ENCODE results near the gene KCNB1.

KCNB1 gene

GRCh38 chr20:49435639-49436038, 46.8 kb downstream of the KCNB1 start:
- no peak overlapping the region for H3K27ac ChIP-seq
- TF ChIP-seq CTCF (conservative IDR thresholded peaks at IDR 0.05) = peak; percentile 20; the same call in 1 of the 2 replicates

- H3K27ac ChIP-seq = peak overlapping the region; percentile 18; the same call in 1 of the 2 replicates
- no peak for TF ChIP-seq CTCF (conservative IDR thresholded peaks at IDR 0.05)
These were observed 49.1 kb downstream of the KCNB1 start for GRCh38 chr20:49433333-49433732.

- H3K27ac ChIP-seq = 0 out of 2 replicates have a peak overlapping the region, but pooled peaks have one; percentile 18
- TF ChIP-seq CTCF (conservative IDR thresholded peaks at IDR 0.05) = no peak
These were observed 49.9 kb downstream of the KCNB1 start for GRCh38 chr20:49432550-49432949.

- H3K27ac ChIP-seq = no peak overlapping the region
- no peak for TF ChIP-seq CTCF (conservative IDR thresholded peaks at IDR 0.05)
These were observed 51.1 kb downstream of the KCNB1 start for GRCh38 chr20:49431329-49431728.

GRCh38 chr20:49430320-49430719, 52.1 kb downstream of the KCNB1 start:
- no peak overlapping the region for H3K27ac ChIP-seq
- no peak for TF ChIP-seq CTCF (conservative IDR thresholded peaks at IDR 0.05)

- TF ChIP-seq CTCF (conservative IDR thresholded peaks at IDR 0.05) = no peak
- H3K27ac ChIP-seq = no peak overlapping the region
These were observed 54.5 kb downstream of the KCNB1 start for GRCh38 chr20:49427751-49428518.

- no peak overlapping the region for H3K27ac ChIP-seq
- TF ChIP-seq CTCF (conservative IDR thresholded peaks at IDR 0.05) = no peak
These were observed 55.6 kb downstream of the KCNB1 start for GRCh38 chr20:49426873-49427272.
